ENCODE data around the gene REX1BD. TPM values are rescaled to one million over a fixed set of nuclear protein-coding genes. Genes with fewer than 3 reads are reported as not detected.

REX1BD gene
- total RNA-seq, 1 experiment from 2014 or later = 140 TPM

Other genes with a start within 250 kb of the REX1BD start
- 4.6 and 16.4 TPM in 2 replicates for gene PGPEP1, start 248.2 kb upstream of the REX1BD start, total RNA-seq (2014; rRNA removed; shearing (Covaris generic))
- 5.1 and 7.3 TPM in 2 replicates for gene GDF15, start 202.6 kb upstream of the REX1BD start, total RNA-seq (2014; rRNA removed; shearing (Covaris generic))
- gene LRRC25, start 191.2 kb upstream of the REX1BD start, total RNA-seq (2014; rRNA removed; shearing (Covaris generic)) = not detected in 2 replicates
- gene SSBP4, start 169.4 kb upstream of the REX1BD start, total RNA-seq (2014; rRNA removed; shearing (Covaris generic)) = 57.4 and 73.6 TPM in 2 replicates
- gene ISYNA1, start 150.7 kb upstream of the REX1BD start, total RNA-seq (2014; rRNA removed; shearing (Covaris generic)) = 7.0 and 7.4 TPM in 2 replicates
- 12.8 and 14.2 TPM in 2 replicates for gene ELL, start 66.7 kb upstream of the REX1BD start, total RNA-seq (2014; rRNA removed; shearing (Covaris generic))
- gene FKBP8, start 45.2 kb upstream of the REX1BD start, total RNA-seq (2014; rRNA removed; shearing (Covaris generic)) = 169 and 180 TPM in 2 replicates
- gene KXD1, start 30.9 kb upstream of the REX1BD start, total RNA-seq (2014; rRNA removed; shearing (Covaris generic)) = 74.4 and 88.4 TPM in 2 replicates
- 1,164 and 1,229 TPM in 2 replicates for gene UBA52, start 16.9 kb upstream of the REX1BD start, total RNA-seq (2014; rRNA removed; shearing (Covaris generic))
- 0.40 TPM in 1 of 2 replicates, not detected in the other for gene CRLF1, start 18.0 kb downstream of the REX1BD start, total RNA-seq (2014; rRNA removed; shearing (Covaris generic))
- gene TMEM59L, start 24.1 kb downstream of the REX1BD start, total RNA-seq (2014; rRNA removed; shearing (Covaris generic)) = 0.17 TPM in 1 of 2 replicates, not detected in the other
- gene KLHL26, start 48.2 kb downstream of the REX1BD start, total RNA-seq (2014; rRNA removed; shearing (Covaris generic)) = 4.7 and 7.0 TPM in 2 replicates
- gene CRTC1, start 94.9 kb downstream of the REX1BD start, total RNA-seq (2014; rRNA removed; shearing (Covaris generic)) = 0.40 and 1.4 TPM in 2 replicates
- gene COMP, start 202.5 kb downstream of the REX1BD start, total RNA-seq (2014; rRNA removed; shearing (Covaris generic)) = not detected in 2 replicates
- gene UPF1, start 243.2 kb downstream of the REX1BD start, total RNA-seq (2014; rRNA removed; shearing (Covaris generic)) = 100 and 121 TPM in 2 replicates